ENCODE measurements around the gene CDC6.

The CDC6 gene

GRCh38 chr17:40325156-40326013 is 37.7 kb downstream of the CDC6 start (continued):
- TF ChIP-seq PRDM10 (tag by site-specific recombination; IDR thresholded peaks at IDR 0.05) = no peak
- TF ChIP-seq ZFP37 (tag by site-specific recombination; IDR thresholded peaks at IDR 0.05) = peak; percentile 87; the same call in 1 of the 2 replicates
- 0 out of 2 replicates have a peak, but pooled peaks have one; percentile 34 for TF ChIP-seq ZFP3 (tag by site-specific recombination; IDR thresholded peaks at IDR 0.05; ENCODE audit: low read depth)
- TF ChIP-seq KLF7 (tag by site-specific recombination; IDR thresholded peaks at IDR 0.05; ENCODE audit: borderline replicate concordance) = peak; percentile 64; the same call in 1 of the 2 replicates
- peak; percentile 1; the same call in 1 of the 2 replicates for TF ChIP-seq ZNF449 (tag by site-specific recombination; IDR thresholded peaks at IDR 0.05)
- TF ChIP-seq ZNF221 (tag by site-specific recombination; IDR thresholded peaks at IDR 0.05; ENCODE audit: borderline replicate concordance) = no peak
- peak; percentile 64; the same call in 1 of the 2 replicates for TF ChIP-seq MYNN (tag by site-specific recombination; IDR thresholded peaks at IDR 0.05; ENCODE audit: borderline replicate concordance)
- no peak for TF ChIP-seq KLF16 (tag by site-specific recombination; IDR thresholded peaks at IDR 0.05)
- TF ChIP-seq ZNF169 (tag by site-specific recombination; IDR thresholded peaks at IDR 0.05) = no peak
- no peak for TF ChIP-seq PRDM2 (tag by site-specific recombination; IDR thresholded peaks at IDR 0.05; ENCODE audit: borderline replicate concordance)
- no peak for TF ChIP-seq ZBTB49 (tag by site-specific recombination; IDR thresholded peaks at IDR 0.05; ENCODE audit: low read depth)
- no peak for TF ChIP-seq ZNF24 (tag by site-specific recombination; IDR thresholded peaks at IDR 0.05)
- TF ChIP-seq PRDM6 (tag by site-specific recombination; IDR thresholded peaks at IDR 0.05) = no peak
- TF ChIP-seq ZNF654 (tag by site-specific recombination; IDR thresholded peaks at IDR 0.05; ENCODE audit: low read depth) = peak; percentile 62
- TF ChIP-seq ZNF785 (tag by site-specific recombination; IDR thresholded peaks at IDR 0.05) = no peak
- no peak for TF ChIP-seq ZNF114 (tag by site-specific recombination; IDR thresholded peaks at IDR 0.05)
- TF ChIP-seq ZNF692 (tag by site-specific recombination; IDR thresholded peaks at IDR 0.05) = no peak
- TF ChIP-seq ZBTB1 (tag by site-specific recombination; IDR thresholded peaks at IDR 0.05) = peak; percentile 66; the same call in 1 of the 2 replicates
- TF ChIP-seq ZNF211 (tag by site-specific recombination; IDR thresholded peaks at IDR 0.05; ENCODE audit: low read depth) = no peak
- no peak for TF ChIP-seq SP7 (tag by site-specific recombination; IDR thresholded peaks at IDR 0.05)
- TF ChIP-seq ZNF501 (tag by site-specific recombination; IDR thresholded peaks at IDR 0.05) = peak; percentile 74; the same call in 1 of the 2 replicates

All from HEK293 (cell line).